Fibroblast of skin of abdomen (primary cell): ENCODE results near the gene TAF9B.
"Not testable (repeated sequence)": the region's sequence is repeated elsewhere in the genome, so short reads cannot be mapped to it uniquely, and the experiment has no call there.

Source experiments
- DNase-seq: peaks from one replicate; pipeline ENCODE4 v3.0.0-alpha.2; 2013

TAF9B gene

GRCh38 chrX:78116365-78116764 is 23.1 kb downstream of the TAF9B start:
- no peak for DNase-seq

GRCh38 chrX:78111140-78111931 is 28.1 kb downstream of the TAF9B start:
- DNase-seq: no peak

DNA sequence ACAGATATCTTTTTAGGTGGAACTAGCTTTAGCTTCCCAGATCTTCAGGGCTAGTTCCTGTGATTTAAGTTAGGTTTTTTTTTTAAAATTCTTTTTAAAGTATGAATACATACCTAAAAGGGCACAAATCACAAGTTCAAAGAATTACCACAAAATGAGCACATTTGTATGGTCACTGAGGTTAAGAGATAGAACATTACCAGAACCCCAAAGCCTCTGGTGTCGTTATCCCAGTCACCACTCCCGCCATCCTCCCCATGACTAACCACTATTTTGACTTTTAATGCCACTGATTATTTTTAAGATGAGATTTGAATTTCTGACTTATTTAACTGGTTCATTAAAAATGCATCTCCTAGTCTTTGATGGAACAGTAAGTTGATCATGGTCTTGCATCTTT is 30.0 kb downstream of the TAF9B start:
- DNase-seq: no peak

DNA sequence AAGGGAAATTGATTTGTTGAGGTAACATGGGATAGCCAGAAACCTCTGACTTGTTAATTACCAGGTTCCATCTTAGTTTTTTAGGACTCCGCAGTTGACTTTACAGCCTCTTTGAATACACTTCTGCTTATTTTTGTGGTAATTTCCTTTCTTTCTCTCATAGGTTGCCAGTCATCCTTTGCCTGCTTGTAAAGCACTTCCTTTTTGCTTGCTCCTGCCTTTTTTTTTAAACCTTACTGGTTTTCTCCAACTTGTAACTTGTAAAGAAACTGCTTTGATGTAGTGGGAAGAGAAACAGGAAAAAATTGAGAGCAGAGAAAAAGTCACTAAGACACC is 32.8 kb downstream of the TAF9B start:
- DNase-seq: no peak

DNA sequence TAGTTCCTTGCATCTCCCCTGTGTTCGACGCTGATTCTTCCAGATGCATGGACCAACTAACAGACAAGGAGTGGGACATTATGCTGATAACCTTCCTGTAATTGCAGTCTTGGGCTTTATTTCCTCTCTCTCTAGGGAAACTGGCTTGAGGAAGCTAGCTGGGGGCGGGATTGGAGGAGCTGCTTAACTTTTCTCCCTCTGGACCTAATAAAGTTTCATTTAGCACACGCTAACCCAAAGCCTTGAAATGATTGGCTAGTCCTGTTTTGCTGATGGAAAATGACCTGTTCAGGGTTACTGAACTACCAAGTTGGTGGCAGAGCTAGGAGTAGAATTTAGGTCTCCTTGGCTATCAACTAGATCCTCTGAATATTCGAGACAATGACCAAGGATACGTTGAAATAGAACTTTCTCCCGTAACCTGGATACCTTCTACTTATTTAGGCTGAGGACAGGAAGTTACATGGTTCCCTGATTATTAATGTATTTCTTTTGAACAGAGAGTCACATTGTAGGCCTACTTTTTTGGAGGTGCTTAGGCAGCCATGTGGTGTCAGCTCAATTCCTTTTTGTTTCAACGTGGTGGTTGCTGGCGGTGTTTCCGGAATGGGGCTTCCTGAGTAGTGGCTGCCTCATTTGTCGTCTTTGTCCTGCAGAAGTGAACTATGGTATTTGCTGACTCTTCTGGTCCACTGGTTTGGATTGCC is 33.4 kb downstream of the TAF9B start:
- no peak for DNase-seq

DNA sequence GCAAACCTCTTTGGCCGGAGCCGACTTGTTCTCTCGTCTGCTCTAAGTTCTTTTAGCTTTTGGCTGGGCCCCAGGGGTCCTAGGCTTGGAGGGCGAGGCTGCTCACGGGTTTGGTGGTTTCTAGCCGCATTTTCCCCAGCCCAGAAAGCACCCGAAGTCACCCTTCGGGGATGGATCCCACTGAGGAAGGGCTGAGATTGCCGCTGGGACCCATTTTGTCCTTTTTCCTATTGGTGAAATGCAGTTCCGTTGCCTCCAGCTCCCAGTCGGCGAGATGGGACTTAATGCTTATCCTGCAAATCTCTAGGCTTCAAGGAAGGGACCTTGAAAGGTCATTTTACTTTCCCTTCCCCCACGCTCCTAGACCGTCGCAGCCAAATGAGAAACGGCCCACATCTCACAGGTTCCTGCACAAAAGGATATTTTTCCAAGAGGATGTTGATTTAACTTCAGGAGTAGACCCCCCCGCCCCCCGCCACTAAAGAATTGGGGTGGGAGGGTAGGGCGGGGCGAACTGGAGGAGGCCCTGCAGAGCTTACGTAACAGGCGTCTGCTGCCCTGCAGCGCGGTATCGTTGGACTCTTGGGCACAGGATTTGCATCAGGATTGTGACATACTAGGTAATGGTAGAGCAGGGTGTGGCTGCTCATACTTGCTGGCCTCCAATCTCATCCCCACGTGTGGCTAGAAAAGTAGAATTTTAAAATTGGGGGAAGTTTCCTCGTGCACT is 34.8 kb downstream of the TAF9B start:
- peak; percentile 44 for DNase-seq

DNA sequence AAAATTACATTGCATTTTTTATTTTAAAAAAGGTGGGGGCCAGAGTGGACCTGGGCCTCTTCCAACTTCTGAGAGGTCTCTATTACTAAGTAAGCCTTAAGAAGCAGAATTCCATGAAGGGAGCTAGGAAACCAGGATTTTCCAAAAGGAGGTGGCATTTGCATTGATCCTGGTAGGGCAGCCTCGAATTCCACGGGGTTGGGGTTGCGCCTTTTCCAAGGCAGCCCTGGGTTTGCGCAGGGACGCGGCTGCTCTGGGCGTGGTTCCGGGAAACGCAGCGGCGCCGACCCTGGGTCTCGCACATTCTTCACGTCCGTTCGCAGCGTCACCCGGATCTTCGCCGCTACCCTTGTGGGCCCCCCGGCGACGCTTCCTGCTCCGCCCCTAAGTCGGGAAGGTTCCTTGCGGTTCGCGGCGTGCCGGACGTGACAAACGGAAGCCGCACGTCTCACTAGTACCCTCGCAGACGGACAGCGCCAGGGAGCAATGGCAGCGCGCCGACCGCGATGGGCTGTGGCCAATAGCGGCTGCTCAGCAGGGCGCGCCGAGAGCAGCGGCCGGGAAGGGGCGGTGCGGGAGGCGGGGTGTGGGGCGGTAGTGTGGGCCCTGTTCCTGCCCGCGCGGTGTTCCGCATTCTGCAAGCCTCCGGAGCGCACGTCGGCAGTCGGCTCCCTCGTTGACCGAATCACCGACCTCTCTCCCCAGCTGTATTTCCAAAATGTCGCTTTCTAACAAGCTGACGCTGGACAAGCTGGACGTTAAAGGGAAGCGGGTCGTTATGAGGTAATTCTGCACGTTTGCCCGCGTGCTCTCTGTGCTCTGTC is 35.6 kb downstream of the TAF9B start, which contains the start of gene PGK1:
Gene PGK1 (plus strand): TSS at position 626 of the 824 bp plus-strand sequence. CDS start 93 bp downstream, at position 719.
- peak; percentile 98 for DNase-seq

DNA sequence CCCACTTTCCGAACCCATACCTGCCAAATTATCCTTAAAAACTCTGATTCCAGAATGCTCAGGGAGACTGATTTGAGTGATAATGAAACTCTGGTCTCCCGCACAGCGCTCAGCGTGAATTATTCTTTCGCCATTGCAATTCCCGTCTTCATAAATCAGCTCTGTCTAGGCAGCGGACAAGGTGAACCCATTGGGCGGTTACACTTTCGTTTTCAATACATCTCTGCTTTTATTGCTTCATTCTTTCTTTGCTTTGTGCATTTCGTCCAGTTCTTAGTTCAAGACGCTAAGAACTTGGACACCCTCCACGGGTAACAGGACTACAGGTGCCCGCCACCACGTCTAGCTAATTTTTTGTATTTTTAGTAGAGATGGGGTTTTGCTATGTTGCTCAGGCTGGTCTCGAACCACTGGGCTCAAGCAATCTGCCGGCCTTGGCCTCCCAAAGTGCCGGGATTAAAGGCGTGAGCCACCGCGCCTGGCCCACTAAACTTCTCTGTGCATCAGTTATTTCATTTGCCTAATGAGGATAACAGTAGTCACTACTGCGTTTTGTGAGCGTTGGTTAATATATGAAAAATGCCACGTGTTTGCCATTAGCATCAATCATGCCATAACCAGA is 36.3 kb downstream of the TAF9B start:
- no peak for DNase-seq

- no peak for DNase-seq
Measured at GRCh38 chrX:78102091-78102490, 37.4 kb downstream of the TAF9B start.

GRCh38 chrX:78098108-78098507 is 41.3 kb downstream of the TAF9B start:
- DNase-seq: no peak

DNA sequence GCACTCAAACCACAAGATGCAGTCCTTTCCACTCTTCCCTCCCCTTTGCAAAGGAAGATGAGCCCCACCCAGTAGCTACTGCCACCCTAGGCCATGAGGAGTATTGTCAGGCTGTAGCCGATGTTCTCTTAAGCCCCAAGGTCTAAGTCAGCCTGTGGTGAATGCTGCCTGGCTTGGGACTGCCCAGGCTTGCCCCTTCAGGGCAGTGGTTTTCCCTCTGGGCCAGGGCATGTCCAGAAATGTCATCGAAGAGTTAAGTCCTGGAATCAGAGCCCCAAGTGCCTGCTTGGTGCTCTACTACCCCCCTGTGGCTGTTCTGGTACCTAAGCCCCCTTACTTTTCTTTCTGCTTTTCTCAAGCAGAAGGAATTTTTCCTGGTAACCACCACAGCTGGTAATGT is 47.2 kb downstream of the TAF9B start:
- DNase-seq: peak; percentile 51

DNA sequence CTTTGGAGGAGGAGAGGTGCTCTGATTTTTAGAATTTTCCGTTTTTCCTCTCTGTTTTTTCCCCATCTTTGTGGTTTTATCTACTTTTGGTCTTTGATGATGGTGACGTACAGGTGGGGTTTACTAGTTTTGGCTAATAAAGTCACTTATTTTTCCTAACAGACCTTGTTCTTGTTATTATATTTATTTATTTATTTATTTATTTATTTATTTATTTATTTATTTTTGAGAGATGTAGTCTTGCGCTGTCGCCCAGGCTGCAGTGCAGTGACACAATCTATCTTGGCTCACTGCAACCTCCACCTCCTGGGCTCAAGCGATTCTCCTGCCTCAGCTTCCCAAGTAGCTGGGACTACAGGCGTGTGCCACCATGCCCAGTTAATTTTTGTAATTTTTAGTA is 58.0 kb downstream of the TAF9B start:
- DNase-seq: not testable (repeated sequence)
